CD4-positive, alpha-beta T cell treated with Interleukin-10 for 1 hour (primary cell): ENCODE measurements around the gene PROC.

Experiments used
- DNase-seq: peaks from one replicate; pipeline ENCODE4 v3.0.0-alpha.2; 2020

Gene PROC

GRCh38 chr2:127464470-127465257 lies 46.4 kb downstream of the PROC start:
- no peak for DNase-seq

DNA sequence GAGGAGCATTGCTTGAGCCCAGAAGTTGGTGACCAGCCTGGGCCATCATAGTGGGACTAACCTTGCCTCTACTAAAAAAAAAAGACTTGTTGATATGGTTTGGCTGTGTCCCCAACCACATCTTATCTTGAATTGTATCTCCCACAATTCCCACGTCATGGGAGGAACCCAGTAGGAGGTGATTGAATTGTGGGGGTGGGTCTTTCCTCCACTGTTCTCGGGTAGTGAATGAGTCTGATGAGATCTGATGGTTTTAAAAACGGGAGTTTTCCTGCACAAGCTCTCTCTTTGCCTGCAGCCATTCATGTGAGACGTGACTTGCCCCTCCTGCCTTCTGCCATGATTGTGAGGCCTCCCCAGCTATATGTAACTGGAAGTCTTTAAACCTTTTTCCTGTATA lies 47.0 kb downstream of the PROC start:
- DNase-seq = no peak

GRCh38 chr2:127469051-127469450 lies 50.8 kb downstream of the PROC start:
- DNase-seq = no peak

DNA sequence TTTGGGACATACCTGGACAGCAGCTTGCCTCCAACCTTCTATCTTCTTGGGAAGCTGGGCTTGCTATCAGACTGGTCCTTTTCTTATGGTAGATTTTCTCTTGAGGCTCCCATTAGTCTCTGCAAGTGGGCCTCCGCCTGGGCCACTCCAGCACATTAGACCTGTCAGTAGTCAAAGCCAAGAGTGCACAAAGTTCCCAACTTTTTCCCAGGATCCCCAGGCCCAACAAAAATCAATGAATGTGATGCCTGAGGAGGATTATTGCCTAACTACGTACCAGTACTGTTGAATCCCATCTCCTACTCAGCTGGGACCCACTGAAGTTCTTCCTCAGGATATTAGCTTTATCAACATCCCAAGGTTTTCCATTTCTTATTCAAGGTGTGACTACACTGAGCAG lies 51.7 kb downstream of the PROC start:
- no peak for DNase-seq

DNA sequence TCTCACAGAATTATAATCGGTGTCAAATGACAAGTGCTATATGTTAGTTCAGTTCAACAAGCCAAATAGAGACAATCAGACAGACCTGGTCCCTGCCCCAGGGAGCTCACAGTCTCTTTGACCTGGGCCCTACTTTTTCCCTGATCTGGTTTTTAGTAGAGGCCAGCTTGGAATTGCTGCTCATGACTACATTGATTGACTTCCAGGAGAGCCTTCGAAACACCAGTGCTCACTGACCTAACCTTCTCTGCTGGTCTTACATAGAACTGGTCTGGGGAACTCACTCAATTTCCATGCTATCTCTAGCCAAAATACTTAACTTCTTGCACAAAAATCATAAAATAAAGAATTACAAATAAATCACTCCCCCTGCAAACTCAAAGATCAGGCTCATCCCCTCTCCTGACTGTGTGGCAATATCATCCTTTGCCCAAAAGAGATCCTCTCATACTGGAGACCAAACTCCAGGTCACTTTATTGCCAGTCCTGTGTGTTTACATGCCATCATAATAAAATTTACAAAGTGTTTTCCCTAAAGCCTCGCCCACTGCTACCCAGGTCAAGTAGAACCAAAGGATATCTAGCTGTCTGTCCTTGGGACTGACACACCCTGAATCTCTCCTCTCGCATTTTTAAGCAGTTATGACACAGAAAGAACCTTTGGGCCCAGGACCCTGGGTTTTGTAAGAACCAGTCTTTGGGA lies 53.2 kb downstream of the PROC start:
- DNase-seq = no peak

GRCh38 chr2:127472268-127472667 lies 54.0 kb downstream of the PROC start:
- DNase-seq = no peak

DNA sequence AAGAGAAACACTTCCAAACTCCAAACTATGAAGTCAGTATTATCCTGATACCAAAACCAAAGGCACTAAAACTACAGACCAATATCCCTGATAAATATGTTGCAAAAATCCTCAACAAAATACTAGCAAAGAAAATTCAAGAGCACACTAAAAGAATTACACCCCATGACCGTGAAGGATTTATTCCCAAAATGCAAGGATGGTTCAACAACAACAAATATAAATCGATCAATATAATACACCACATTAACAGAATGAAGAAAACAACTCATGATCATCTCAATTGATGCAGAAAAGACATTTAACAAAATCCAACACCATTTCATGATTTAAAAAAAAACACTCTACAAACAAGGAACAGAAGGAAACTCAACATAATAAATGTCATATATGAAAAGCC lies 57.6 kb downstream of the PROC start:
- no peak for DNase-seq
